ENCODE measurements around the gene KRTAP2-1.

The KRTAP2-1 gene

GRCh38 chr17:41012326-41013120 lies 34.6 kb downstream of the KRTAP2-1 start:
- no peak overlapping the region for H3K27ac ChIP-seq
- TF ChIP-seq, protein P1, sequence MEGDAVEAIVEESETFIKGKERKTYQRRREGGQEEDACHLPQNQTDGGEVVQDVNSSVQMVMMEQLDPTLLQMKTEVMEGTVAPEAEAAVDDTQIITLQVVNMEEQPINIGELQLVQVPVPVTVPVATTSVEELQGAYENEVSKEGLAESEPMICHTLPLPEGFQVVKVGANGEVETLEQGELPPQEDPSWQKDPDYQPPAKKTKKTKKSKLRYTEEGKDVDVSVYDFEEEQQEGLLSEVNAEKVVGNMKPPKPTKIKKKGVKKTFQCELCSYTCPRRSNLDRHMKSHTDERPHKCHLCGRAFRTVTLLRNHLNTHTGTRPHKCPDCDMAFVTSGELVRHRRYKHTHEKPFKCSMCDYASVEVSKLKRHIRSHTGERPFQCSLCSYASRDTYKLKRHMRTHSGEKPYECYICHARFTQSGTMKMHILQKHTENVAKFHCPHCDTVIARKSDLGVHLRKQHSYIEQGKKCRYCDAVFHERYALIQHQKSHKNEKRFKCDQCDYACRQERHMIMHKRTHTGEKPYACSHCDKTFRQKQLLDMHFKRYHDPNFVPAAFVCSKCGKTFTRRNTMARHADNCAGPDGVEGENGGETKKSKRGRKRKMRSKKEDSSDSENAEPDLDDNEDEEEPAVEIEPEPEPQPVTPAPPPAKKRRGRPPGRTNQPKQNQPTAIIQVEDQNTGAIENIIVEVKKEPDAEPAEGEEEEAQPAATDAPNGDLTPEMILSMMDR (conservative IDR thresholded peaks at IDR 0.05) = no peak

DNA sequence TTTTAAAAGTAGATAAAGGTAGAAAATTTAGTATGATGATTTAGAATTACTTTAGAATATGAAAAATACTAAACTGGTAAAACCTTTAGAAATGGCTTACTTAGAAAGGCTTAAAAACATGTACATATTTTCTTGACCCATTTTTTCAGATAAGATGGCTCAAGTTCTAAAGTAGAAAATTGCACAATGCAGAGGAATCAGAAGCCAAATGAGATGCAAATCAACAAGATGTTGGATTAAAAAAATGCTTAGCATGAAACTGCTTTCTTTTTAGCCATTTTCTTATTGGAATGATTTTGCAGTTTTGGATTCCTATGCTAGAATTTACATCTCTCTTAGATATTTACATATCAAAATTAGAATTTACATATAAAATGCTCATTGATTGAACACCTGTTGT lies 36.7 kb downstream of the KRTAP2-1 start:
- TF ChIP-seq, protein P1 (conservative IDR thresholded peaks at IDR 0.05) = no peak
- TF ChIP-seq ZFX (IDR thresholded peaks at IDR 0.05) = no peak
- H3K27ac ChIP-seq = no peak overlapping the region

DNA sequence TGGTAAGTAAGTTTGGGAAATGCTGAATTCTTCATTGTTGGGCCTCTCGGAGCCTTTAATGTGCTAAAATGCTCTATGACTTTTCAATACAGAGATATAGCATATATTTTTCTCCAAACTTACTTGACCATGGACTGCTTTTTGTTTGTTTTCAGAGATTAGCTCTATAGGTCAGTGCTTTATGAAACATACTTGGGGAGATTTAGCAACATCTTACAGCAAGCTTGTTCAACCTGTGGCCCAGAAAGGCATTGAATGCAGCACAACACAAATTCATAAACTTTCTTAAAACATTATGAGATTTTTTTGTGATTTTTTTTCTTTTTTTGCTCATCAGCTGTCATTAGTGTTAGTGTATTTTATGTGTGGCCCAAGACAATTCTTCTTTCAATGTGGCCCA lies 37.2 kb downstream of the KRTAP2-1 start:
- no peak for TF ChIP-seq ZFX (IDR thresholded peaks at IDR 0.05)
- TF ChIP-seq, protein P1 (conservative IDR thresholded peaks at IDR 0.05) = no peak

GRCh38 chr17:41009301-41009760 lies 37.8 kb downstream of the KRTAP2-1 start:
- H3K27ac ChIP-seq = no peak overlapping the region
- TF ChIP-seq, protein P1 (conservative IDR thresholded peaks at IDR 0.05) = no peak
- no peak for TF ChIP-seq ZFX (IDR thresholded peaks at IDR 0.05)

More for the DNA sequence above, 37.2 kb downstream of the KRTAP2-1 start:
- no peak overlapping the region for H3K27ac ChIP-seq

GRCh38 chr17:41008811-41009210 lies 38.3 kb downstream of the KRTAP2-1 start, which contains the start of gene KRTAP3-1:
KRTAP3-1 (minus strand) TSS chr17:41009128; CDS start chr17:41009074, 54 bp downstream.
- TF ChIP-seq, protein P1 (conservative IDR thresholded peaks at IDR 0.05) = no peak
- TF ChIP-seq ZFX (IDR thresholded peaks at IDR 0.05) = no peak
- H3K27ac ChIP-seq = no peak within 1 kb of the TSS

GRCh38 chr17:41004397-41004796 lies 42.7 kb downstream of the KRTAP2-1 start:
- H3K27ac ChIP-seq = no peak overlapping the region
- TF ChIP-seq ZFX (IDR thresholded peaks at IDR 0.05) = no peak
- TF ChIP-seq, protein P1 (conservative IDR thresholded peaks at IDR 0.05) = no peak

- TF ChIP-seq, protein P1 (conservative IDR thresholded peaks at IDR 0.05) = no peak
- no peak for TF ChIP-seq ZFX (IDR thresholded peaks at IDR 0.05)
- no peak overlapping the region for H3K27ac ChIP-seq
Observed at GRCh38 chr17:41003926-41004325, 43.2 kb downstream of the KRTAP2-1 start.
